Liver (tissue), 9 donors: ENCODE measurements around the gene PPP4C. TPM values are rescaled to one million over a fixed set of nuclear protein-coding genes. Genes with fewer than 3 reads are reported as not detected.

Experiments
- DNase-seq: peaks from one replicate; pipeline ENCODE4 v3.0.0-alpha.2; 2017; ENCODE audit warnings: low spot score
- H3K27ac ChIP-seq, 2 donors: one replicate each; pipeline ENCODE4 v1.7.0; 2013; ENCODE audit warnings: inconsistent platforms in 2 of 2, low read length in 2 of 2, control low read depth in 1 of 2, low read depth in 1 of 2, mild to moderate bottlenecking in 1 of 2
- H3K27me3 ChIP-seq, 4 donors: one replicate each; pipeline versions ENCODE4 v1.6.1 to v1.7.0; 2013; ENCODE audit warnings: low read length in 3 of 4, inconsistent platforms in 1 of 4, mild to moderate bottlenecking in 1 of 4, moderate library complexity in 1 of 4; ENCODE audit not compliant: control insufficient read depth in 4 of 4, insufficient read depth in 4 of 4
- H3K36me3 ChIP-seq, 4 donors: one replicate each; pipeline versions ENCODE4 v1.6.1 to v1.7.0; 2013; ENCODE audit warnings: low read length in 3 of 4, mild to moderate bottlenecking in 3 of 4, low read depth in 1 of 4, moderate library complexity in 1 of 4; ENCODE audit not compliant: control insufficient read depth in 4 of 4, insufficient read depth in 3 of 4
- H3K4me1 ChIP-seq, 4 donors: one replicate each; pipeline versions ENCODE4 v1.6.1 to v1.7.0; 2013; ENCODE audit warnings: low read length in 3 of 4, mild to moderate bottlenecking in 3 of 4, moderate library complexity in 1 of 4; ENCODE audit not compliant: control insufficient read depth in 4 of 4, insufficient read depth in 4 of 4
- H3K4me3 ChIP-seq, 3 donors: one replicate each; pipeline versions ENCODE4 v1.6.1 to v1.7.0; 2013; ENCODE audit warnings: low read length in 3 of 3, control low read depth in 1 of 3, low read depth in 1 of 3, mild to moderate bottlenecking in 1 of 3
- H3K9ac ChIP-seq, 2 donors: one replicate each; pipeline ENCODE4 v1.7.0; 2013; ENCODE audit warnings: low read length in 2 of 2, mild to moderate bottlenecking in 2 of 2, moderate library complexity in 2 of 2, control low read depth in 1 of 2, low read depth in 1 of 2
- H3K9me3 ChIP-seq, 4 donors: one replicate each; pipeline versions ENCODE4 v1.6.1 to v1.7.0; 2013; ENCODE audit warnings: low read length in 3 of 4; ENCODE audit not compliant: control insufficient read depth in 4 of 4
- CTCF ChIP-seq: fragments of 150-350 bp; IDR thresholded peaks from 2 replicates; pipeline ENCODE4 v1.5.1; 2017; ENCODE audit warnings: improper control_type of control experiment, low read depth, low read length; ENCODE audit not compliant: missing input control
- EGR1 ChIP-seq, 2 donors: IDR thresholded peaks; 2 replicates each; pipeline ENCODE4 v1.6.1; 2016 to 2018; ENCODE audit warnings: antibody characterized with exemption in 2 of 2, low read depth in 2 of 2
- GABPA ChIP-seq, 2 donors: IDR thresholded peaks in 1 of 2; conservative IDR thresholded peaks in 1 of 2; 2 replicates each; pipeline ENCODE4 v1.6.1; 2016; ENCODE audit warnings: antibody characterized with exemption in 2 of 2, mild to moderate bottlenecking in 1 of 2, moderate library complexity in 1 of 2
- HNF4G ChIP-seq: IDR thresholded peaks from 2 replicates; pipeline ENCODE4 v1.6.1; 2016; ENCODE audit warnings: antibody characterized with exemption
- RAD21 ChIP-seq, 2 donors: IDR thresholded peaks; 2 replicates each; pipeline ENCODE4 v1.6.1; 2016; ENCODE audit warnings: antibody characterized with exemption in 2 of 2, mild to moderate bottlenecking in 2 of 2
- SP1 ChIP-seq: IDR thresholded peaks from 2 replicates; pipeline ENCODE4 v1.6.1; 2018; ENCODE audit warnings: antibody characterized with exemption, mild to moderate bottlenecking
- WGBS: extraction: QIAGEN DNeasy Blood & Tissue Kit; methylation state at CpG from one replicate; pipeline ENCODE4 v1.1.7; 2013; 5-methylcytosine and 5-hydroxymethylcytosine counted together
- polyA plus RNA-seq, 2 donors: library from polyadenylated mRNA; stranded (reverse) in 1 of 2; unstranded in 1 of 2; fragments of 200-250 nt in 1 of 2; fragments of >200 nt in 1 of 2; fragmentation: Nextera tagmentation in 1 of 2; extraction: Ambion mirVana in 1 of 2; gene quantifications; one replicate each; pipeline versions ENCODE4 v1.2.1 to v1.2.3, GENCODE V29; 2013 to 2015
- total RNA-seq, 2 donors: library from RNA; depleted of rRNA; stranded (reverse); fragments of >200 nt; gene quantifications; one replicate each; pipeline ENCODE4 v1.2.3, GENCODE V29; 2014
- TF ChIP-seq, protein P1 (sequence below): IDR thresholded peaks from 2 replicates; pipeline ENCODE4 v1.6.1; 2016; ENCODE audit warnings: antibody characterized with exemption
- TF ChIP-seq, protein P2 (sequence below): IDR thresholded peaks from 2 replicates; pipeline ENCODE4 v1.6.1; 2016; ENCODE audit warnings: antibody characterized with exemption, mild to moderate bottlenecking
- donor health status: healthy.
- donor health status: healthy.
- donor health status: healthy.
- donor health status: healthy.
- donor health status: healthy.

Gene PPP4C
- total and polyA plus RNA-seq, 4 donors, result 49.7 to 79.6 (median 62.5) TPM

GRCh38 chr16:30082545-30083090, 6.8 kb downstream of the PPP4C start (continued):
- no peak for TF ChIP-seq EGR1 (IDR thresholded peaks at IDR 0.05; ENCODE audit: low read depth in 2 of 2)

- Histone ChIP-seq H3K36me3 (peaks cover 30 to 43% (median 40%) of the 10 kb centered on the region in 4 donors), H3K9me3 (no peaks in the 10 kb centered on the region), H3K27me3 (no peaks in the 10 kb centered on the region), H3K27ac (no peak overlapping the region), H3K9ac (no peak overlapping the region), H3K4me3 (no peak overlapping the region), H3K4me1 (peaks cover 1 to 17% (median 5%) of the 10 kb centered on the region in 4 donors)
- WGBS, result 94% methylated on average over 24 of the region's 24 CpGs
- TF ChIP-seq, protein P1, sequence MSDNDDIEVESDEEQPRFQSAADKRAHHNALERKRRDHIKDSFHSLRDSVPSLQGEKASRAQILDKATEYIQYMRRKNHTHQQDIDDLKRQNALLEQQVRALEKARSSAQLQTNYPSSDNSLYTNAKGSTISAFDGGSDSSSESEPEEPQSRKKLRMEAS, result no peak
- TF ChIP-seq, protein P2, sequence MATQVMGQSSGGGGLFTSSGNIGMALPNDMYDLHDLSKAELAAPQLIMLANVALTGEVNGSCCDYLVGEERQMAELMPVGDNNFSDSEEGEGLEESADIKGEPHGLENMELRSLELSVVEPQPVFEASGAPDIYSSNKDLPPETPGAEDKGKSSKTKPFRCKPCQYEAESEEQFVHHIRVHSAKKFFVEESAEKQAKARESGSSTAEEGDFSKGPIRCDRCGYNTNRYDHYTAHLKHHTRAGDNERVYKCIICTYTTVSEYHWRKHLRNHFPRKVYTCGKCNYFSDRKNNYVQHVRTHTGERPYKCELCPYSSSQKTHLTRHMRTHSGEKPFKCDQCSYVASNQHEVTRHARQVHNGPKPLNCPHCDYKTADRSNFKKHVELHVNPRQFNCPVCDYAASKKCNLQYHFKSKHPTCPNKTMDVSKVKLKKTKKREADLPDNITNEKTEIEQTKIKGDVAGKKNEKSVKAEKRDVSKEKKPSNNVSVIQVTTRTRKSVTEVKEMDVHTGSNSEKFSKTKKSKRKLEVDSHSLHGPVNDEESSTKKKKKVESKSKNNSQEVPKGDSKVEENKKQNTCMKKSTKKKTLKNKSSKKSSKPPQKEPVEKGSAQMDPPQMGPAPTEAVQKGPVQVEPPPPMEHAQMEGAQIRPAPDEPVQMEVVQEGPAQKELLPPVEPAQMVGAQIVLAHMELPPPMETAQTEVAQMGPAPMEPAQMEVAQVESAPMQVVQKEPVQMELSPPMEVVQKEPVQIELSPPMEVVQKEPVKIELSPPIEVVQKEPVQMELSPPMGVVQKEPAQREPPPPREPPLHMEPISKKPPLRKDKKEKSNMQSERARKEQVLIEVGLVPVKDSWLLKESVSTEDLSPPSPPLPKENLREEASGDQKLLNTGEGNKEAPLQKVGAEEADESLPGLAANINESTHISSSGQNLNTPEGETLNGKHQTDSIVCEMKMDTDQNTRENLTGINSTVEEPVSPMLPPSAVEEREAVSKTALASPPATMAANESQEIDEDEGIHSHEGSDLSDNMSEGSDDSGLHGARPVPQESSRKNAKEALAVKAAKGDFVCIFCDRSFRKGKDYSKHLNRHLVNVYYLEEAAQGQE, result no peak
- TF ChIP-seq GABPA (IDR thresholded peaks at IDR 0.05 in 1 of 2, conservative IDR thresholded peaks at IDR 0.05 in 1 of 2) (no peak), HNF4G (no peak)
- no peak for DNase-seq
Measured at GRCh38 chr16:30083216-30084055, 7.6 kb downstream of the PPP4C start.

- Histone ChIP-seq H3K27me3 (no peaks in the 10 kb centered on the region), H3K9ac (no peak overlapping the region), H3K4me3 (no peak overlapping the region), H3K36me3 (peaks cover 28 to 43% (median 40%) of the 10 kb centered on the region in 4 donors), H3K9me3 (no peaks in the 10 kb centered on the region), H3K27ac (no peak overlapping the region), H3K4me1 (peaks cover 1 to 12% (median 5%) of the 10 kb centered on the region in 4 donors)
- no peak for DNase-seq
- WGBS, result 94% methylated on average over 18 of the region's 18 CpGs
- TF ChIP-seq RAD21 (IDR thresholded peaks at IDR 0.05) (no peak), EGR1 (IDR thresholded peaks at IDR 0.05; ENCODE audit: low read depth in 2 of 2) (no peak), SP1 (no peak), CTCF (no peak), GABPA (IDR thresholded peaks at IDR 0.05 in 1 of 2, conservative IDR thresholded peaks at IDR 0.05 in 1 of 2) (no peak)
Measured at GRCh38 chr16:30084096-30084815, 8.5 kb downstream of the PPP4C start.
